GM21367 (cell line): ENCODE results near the gene GALNT7.
"Not testable (repeated sequence)": the region's sequence is repeated elsewhere in the genome, so short reads cannot be mapped to it uniquely, and the experiment has no call there.

ENCODE experiments used
- ATAC-seq: cut with Tn5 transposase; IDR thresholded peaks from one replicate; pipeline ENCODE4 v1.9.1; 2021; ENCODE audit not compliant: unreplicated experiment

GALNT7 gene, protein sequence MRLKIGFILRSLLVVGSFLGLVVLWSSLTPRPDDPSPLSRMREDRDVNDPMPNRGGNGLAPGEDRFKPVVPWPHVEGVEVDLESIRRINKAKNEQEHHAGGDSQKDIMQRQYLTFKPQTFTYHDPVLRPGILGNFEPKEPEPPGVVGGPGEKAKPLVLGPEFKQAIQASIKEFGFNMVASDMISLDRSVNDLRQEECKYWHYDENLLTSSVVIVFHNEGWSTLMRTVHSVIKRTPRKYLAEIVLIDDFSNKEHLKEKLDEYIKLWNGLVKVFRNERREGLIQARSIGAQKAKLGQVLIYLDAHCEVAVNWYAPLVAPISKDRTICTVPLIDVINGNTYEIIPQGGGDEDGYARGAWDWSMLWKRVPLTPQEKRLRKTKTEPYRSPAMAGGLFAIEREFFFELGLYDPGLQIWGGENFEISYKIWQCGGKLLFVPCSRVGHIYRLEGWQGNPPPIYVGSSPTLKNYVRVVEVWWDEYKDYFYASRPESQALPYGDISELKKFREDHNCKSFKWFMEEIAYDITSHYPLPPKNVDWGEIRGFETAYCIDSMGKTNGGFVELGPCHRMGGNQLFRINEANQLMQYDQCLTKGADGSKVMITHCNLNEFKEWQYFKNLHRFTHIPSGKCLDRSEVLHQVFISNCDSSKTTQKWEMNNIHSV

DNA sequence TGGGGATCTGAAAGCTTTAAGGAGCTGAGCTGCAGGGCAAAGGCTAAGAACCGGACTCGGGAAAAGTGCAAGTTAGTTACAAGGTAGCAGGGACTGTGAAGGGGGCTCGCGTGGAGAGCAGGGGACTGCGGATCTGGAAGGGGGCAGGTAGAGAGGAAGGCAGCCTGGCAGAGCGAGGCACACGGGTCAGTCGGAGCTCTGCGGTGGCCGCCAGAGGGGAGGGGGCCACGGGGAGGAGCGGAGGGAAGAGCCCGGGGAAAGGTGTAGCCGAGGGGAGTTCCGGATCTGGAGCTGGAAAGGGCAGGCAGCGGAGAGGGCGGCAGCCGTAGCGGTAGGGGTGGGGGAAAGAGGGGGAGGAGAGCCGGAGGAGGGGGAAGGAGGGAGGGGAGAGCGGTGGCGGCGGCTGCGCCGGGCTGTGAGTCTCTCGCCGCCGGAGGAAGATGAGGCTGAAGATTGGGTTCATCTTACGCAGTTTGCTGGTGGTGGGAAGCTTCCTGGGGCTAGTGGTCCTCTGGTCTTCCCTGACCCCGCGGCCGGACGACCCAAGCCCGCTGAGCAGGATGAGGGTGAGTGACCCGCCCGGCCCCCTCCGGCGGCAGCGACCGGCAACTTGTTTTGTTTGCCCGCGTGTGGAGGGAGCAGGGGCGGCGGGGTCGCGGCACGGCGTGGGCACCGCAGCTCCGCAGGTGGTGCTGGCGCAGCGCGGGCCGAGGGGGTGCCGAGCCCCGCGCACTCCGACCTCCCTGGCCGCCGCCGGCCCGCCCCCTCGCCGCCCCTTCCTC lies at the start of gene GALNT7:
GALNT7 (plus strand) TSS at position 416 of the 782 bp plus-strand sequence; CDS start at position 441, 25 bp downstream.
- ATAC-seq = peak; percentile 11

DNA sequence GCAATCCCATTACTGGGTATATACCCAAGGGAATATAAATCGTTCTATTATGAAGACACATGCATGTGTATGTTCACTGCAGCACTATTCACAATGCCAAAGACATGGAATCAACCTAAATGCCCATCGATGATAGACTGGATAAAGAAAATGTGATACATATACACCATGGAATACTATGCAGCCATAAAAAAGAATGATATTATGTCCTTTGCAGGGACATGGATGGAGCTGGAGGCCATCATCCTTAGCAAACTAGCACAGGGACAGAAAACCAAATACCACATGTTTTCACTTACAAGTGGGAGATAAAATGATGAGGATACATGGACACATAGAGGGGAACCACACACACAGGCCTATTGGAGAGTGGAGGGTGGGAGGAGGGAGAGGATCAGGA lies 49.8 kb upstream of the GALNT7 start:
- not testable (repeated sequence) for ATAC-seq

DNA sequence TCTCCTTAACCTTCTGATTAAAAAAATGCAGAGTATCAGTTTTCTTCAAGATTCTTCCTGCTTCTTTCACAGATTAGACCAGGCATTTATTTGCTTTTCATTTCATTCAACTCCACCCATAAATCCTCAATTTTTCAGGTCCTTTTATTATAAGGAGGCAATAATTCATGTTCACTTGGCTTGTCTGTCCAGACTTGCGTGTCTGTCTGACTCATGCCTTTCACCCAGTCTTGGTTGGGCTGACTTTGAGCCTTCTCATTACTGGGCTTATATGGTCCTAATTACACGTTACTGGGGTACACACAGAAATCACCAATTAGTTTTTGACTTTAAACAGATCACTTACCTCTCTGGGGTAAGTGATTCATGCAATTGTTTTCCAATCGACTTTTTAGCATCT lies 48.8 kb upstream of the GALNT7 start:
- ATAC-seq = no peak

DNA sequence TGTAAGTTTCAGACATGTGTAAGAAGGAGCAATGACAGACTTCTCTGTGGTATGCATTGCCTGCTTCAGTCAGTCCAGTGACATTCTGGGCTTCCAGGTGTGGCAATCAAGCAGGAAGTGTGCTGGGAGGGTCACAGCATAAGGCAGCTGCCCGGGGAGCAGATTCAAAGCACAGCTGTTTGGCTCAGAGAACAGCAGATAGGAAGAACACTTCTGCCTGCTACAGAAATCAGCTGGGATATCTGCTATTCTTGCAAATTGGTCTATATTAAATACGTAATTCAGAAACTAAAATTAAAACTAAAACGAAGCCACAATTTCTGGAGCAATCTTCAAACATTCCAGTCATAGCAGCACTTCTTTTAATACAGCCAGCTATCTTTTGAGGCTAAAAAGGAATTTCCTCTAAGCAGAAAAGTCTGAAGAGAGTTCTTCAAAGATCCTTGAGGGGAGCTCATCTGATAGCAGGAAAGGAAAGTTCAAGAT lies 47.5 kb upstream of the GALNT7 start:
- peak; percentile 96 for ATAC-seq

DNA sequence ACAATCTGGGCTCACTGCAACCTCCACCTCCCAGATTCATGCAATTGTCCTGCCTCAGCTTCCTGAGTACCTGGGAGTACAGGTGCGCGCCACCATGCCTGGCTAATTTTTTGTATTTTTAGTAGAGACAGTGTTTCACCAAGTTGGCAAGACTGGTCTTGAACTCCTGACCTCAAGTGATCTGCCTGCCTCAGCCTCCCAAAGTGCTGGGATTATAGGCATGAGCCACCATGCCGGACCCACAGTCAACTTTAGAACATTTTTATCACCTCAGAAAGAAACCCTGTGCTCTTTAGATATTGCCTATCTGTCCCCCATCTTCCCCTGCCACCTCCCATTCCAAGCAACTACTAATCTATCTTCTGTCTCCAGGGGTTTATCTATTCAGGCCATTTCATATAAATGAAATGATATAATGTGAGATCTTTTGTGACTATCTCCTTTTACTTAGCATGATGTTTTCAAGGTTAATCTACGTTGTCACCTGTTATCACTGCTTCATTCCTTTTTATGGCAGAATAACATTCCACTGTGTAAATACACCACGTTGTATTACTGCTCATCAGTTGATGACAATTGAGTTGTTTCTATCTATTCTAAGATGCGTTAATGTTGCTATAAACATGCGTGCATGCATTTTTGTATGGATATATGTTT lies 44.3 kb upstream of the GALNT7 start:
- ATAC-seq = no peak

DNA sequence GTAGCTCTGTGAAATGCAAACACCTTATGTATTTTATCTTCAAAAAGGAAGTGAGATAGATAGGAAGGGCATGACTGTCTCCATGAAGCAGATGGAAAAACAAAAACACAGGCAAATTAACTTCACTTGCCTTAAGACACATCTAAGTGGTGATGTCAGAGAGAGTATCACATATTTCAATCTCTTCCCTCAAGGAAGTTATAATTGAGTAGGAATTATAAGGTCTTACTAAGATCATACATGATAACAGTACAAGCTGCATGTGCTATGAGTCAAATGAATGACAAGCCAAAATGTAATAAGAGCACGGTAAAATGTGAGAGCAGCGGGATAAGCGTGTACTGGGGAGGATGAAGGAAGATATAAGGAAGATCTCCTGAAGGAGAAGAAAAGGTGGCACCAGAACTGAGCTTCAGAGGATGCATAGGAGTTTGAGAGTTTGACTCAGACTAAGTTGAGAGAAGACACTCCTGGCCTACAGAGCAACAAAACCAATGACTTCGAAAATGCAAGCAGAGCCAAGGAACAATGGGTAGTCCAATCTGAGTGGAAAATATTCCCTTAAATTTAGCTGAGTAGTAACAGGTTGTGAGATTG lies 43.3 kb upstream of the GALNT7 start:
- no peak for ATAC-seq

DNA sequence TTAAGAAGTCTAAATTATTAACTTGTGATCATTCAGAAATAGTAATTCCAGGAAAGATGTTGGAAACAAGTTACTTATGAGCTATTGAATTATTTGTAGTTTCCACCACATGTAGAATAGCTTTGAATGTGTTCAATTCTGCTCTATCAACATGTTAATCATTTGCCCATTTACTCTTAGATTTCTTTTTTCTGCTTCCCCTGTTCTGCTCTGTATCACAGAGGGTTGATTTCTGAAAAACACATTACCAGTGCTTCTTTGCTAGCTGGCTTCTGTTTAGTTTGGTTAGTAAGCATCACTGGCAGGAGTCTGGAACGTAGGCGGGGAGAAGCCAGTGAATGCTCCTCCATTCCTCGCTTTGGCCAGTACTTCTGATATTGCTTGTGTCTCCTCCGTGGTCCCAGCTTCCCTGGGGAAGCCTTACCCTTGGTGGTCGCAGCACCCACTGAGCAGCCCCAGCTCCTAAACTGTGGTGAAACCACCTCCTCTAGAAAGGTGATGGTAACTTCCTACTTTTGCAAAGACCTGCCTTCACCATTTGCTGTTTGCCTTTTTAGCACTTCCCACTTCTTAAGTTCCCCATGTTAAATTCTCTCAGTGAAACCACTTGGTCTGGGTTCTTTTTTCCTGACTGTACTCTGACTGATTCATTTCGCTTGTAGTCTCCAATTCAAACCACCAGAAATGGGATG lies 40.3 kb upstream of the GALNT7 start:
- ATAC-seq = no peak

DNA sequence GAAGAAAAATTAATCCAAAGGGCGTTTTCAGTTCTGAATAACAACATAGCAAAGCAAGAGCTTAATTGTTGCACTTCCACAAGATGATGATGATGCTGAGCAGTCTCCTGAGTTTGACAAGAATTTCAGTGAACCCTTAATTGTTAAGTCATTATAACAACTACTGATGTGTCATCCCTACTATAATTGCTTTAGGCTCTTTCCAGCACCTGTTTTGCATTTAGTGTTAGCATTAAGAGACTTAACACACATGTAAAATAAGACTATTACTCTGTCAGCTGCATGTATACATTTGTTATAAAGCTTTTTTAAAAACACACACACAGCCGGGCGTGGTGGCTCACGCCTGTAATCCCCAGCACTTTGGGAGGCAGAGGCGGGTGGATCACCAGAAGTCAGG lies 37.9 kb upstream of the GALNT7 start:
- no peak for ATAC-seq

DNA sequence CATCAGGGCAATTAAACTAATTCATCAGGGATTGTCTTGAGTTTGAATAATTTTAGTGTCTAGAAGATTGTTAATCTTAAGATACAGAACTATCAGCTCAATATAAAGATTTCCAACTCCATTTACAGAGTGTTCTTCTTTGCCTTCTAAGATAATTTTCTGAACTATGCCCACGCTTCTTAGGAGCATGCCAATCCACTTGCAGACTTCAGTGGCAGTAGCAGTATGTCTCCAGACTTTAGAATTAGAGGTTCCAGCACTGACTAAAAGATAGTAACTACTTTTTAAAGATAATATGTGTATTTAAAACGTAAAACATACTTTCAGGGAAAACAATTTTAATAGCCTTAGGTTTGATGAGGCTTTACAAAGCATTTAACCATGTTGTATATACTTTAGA lies 34.2 kb upstream of the GALNT7 start:
- no peak for ATAC-seq

DNA sequence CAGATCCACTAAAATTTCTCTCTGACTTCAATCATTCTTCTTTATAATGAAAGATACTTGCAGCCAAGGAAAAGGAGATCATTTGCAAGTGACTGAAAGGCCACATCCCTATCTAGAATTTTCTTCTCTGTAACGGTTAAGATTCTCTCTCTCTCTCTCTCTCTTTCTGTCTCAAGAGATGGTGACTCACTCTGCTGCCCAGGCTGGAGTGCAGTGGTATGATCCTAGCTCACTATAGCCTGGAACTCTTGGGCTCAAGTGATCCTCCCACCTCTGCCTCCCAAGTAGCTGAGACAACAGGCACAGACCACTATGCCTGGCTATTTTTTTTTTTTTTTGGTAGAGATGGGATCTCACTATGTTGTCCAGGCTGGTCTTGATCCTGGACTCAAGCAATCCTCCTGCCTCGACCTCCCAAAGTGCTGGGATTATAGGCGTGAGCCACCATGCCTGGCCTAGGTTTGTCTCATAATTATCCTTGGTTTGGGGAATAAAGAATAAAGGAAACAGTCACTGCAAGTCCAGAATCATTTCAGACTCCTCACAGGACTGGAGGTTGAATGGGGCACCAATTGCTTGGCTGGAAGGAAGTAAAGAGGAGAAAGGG lies 33.3 kb upstream of the GALNT7 start:
- ATAC-seq = no peak

DNA sequence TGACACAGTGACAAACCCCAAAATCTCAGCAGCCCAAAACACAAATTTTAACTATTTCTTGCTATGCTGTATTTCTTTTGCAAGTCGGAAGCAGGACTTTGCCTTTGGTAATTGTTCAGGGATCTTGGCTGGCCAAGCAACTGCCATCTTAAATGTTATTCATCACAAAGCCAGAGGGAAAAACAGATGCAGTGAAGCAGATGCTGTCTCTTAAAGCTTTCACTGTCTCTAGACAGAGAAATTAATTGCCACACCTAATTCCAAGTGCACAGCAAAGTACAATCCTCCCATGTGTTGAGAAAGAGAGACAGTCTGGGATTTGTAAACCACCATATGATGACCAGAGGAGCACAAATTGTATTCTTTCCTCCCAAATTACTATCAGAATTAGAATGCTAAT lies 30.0 kb upstream of the GALNT7 start:
- ATAC-seq = no peak

DNA sequence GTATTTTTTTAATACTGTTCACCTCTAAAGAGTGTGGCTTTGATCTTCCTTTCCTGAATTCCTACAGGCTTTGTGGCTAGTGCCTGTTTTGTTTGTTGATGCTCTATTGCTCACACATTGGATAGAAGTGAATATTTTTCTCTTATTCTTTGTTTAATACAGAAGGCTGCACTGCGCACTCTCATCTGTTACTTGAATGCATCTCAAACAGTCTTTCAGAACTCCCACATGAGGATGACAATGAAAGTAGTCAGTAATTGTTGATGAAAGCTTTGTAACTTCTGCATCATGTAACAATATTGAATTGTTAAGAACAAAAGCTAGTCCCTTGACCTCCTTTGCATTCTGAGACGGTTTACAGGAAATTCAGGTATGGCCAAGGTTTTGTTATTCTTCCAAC lies 29.1 kb upstream of the GALNT7 start:
- no peak for ATAC-seq

DNA sequence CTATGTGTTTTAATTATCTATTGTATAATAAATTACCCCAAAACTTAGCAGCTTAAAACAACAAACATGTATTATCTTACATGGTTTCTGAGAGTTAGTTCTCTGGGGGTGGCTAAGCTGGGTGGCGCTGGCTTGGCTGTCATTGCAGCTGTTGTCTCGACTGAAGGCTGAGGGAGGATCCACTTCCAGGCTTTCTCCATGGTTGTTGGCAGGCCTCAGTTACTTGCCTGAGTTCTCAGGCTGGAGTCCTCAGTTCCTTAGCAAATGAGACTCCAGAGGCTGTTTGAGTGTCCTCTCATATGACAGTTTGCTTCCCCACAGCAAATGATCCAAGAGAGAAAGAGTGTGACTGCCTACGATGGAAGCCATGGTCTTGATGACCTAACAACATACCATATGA lies 23.5 kb upstream of the GALNT7 start:
- no peak for ATAC-seq

DNA sequence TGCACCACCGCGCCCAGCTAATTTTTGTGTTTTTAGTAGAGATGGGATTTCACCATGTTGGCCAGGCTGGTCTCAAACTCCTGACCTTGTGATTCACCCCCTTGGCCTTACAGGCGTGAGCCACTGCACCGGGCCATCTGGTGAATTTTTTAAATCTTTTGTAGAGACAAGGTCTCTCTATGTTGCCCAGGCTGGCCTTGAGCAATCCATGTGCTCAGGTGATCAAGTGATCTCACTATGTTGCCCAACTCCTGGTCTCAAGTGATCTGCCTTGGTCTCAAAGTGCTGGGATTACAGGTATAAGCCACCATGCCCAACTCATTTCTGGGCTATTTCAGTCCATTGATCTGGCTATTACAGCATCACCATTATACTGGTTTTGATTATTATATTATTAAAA lies 22.2 kb upstream of the GALNT7 start:
- ATAC-seq = no peak

DNA sequence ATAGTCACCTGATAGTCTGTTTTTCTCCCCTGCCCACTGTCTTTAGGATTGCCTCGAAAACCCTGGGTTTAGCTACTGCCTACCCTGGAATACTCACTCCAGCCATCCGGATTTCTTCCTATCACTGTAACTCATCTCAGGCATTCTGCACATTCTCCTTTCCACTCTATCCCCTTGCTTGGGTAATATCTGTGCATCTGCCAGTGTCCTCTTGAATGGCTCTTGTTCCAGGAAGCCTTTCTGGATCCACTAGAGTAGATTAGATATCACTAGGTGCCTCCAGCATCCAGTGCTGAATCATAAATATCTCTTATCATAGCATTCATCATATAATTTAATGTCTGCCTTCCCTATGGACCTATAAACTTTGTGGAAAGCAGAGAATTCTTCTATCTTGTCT lies 17.1 kb upstream of the GALNT7 start:
- ATAC-seq = no peak

DNA sequence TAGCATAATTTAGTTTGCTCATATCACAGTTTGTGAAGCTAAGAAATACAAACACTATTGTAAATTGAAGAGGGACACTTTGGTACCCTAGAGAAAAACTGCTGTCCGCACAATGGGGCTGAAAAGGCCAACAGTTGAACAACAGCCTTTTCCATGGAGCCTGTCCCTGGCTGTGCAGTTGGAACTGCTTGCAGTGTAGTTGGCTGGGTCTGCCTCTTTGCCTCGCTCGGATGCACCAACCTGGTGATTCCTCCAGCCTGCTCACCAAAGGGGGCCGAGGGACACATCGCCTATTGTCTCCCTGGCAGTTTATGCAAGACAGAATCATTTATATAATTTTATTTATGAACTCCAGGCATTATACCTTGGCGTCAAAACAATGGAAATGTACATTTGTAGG lies 16.5 kb upstream of the GALNT7 start:
- no peak for ATAC-seq

DNA sequence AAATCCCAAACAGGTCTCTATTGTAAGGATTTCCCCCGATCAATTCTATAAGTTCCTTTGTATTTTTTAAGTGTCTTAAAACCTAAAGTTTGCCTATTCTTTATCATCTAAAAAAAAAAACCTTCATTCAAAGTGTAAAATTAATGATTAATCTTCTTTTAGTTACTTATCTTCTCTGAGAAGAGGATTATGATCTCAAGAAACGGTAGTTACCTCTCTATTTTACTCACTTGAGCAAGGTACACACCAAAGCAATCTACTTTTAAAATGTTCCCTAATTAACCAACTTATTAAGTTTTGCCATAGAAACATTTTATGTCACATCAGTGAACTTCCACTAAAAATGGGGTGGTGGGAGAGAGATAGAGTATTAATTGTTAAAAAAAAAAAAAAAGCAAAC lies 15.2 kb upstream of the GALNT7 start:
- no peak for ATAC-seq

DNA sequence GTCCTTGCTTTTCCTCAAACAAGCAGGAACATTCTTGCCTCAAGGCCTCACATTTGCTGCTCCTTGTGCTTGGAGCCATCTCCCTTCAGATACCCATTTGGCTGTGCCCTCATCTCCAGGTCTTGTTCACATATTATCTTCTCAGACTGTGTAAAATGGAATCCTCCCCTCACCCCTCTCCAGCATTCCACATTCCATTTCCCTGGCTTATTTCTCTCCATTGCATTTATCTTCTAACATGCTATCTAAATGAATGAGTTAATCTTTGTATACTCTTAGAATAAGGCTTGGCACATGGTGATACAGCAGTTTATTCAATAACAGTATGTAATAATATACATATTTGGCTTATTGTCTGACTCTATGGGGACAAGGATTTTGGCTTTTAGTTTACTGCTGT lies 8.8 kb upstream of the GALNT7 start:
- no peak for ATAC-seq

DNA sequence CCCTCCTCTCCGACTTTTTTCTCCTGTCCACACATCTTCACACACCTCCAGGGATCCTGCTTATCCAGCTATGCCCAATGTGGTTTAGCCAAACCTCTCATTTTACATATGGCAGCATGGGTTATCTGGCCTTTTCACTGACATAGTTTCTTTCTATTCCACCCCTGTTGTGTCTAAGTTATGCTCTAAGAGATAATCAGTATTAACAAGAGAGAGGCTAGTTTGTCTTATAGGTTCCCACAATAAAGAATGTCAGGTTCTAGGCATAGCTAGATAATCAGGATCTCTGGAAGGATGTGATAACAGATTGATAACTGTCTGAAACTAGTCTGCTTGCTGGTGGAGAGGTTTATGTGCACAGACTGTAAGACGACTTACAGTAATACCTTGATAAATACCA lies 7.7 kb upstream of the GALNT7 start:
- ATAC-seq = no peak

DNA sequence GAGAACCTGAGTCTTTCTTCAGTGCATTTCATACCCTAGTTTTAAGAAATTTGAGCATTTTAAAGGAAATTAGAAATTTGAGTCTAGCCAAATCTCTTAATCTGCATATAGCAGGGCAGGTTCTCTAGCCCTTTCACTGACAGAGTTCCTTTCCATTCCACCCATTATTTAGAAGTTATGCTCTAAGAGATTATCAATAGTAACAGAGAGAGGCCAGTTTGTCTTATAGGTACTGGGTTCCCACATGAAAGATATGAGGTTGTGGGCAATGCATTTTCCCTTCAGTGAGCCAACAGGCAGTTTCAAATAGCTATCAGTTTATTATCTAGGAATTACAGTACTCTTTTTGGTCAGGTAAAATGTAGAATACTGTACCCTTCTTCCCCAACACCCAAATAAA lies 7.3 kb upstream of the GALNT7 start:
- ATAC-seq = no peak
